ENCODE results near the gene TRAPPC5. TPM values are rescaled to one million over a fixed set of nuclear protein-coding genes. Genes with fewer than 3 reads are reported as not detected.

Gene TRAPPC5
- total RNA-seq, 6 experiments from 2014 or later: 143 to 179 (median 159) TPM

GRCh38 chr19:7725791-7726190, 45.2 kb downstream of the TRAPPC5 start:
- no peaks in the 10 kb centered on the region for H3K36me3 Mint-ChIP-seq (ENCODE audit: low read depth)
- no peak overlapping the region for H3K27ac Mint-ChIP-seq
- H3K27me3 Mint-ChIP-seq (ENCODE audit: insufficient read depth): peaks cover 46% of the 10 kb centered on the region
- no peaks in the 10 kb centered on the region for H3K4me1 Mint-ChIP-seq (ENCODE audit: low read depth)
- no peak for TF ChIP-seq CTCF (IDR thresholded peaks at IDR 0.05)
- H3K9me3 Mint-ChIP-seq: no peaks in the 10 kb centered on the region; the same call in 1 of the 2 replicates
- H3K4me3 Mint-ChIP-seq: no peak overlapping the region
- no peak for DNase-seq

GRCh38 chr19:7729211-7729610, 48.6 kb downstream of the TRAPPC5 start:
- Mint-ChIP-seq H3K9me3 (no peaks in the 10 kb centered on the region; the same call in 1 of the 2 replicates), H3K4me3 (no peak overlapping the region), H3K27me3 (ENCODE audit: insufficient read depth) (peaks cover 34% of the 10 kb centered on the region), H3K36me3 (ENCODE audit: low read depth) (no peaks in the 10 kb centered on the region), H3K27ac (no peak overlapping the region), H3K4me1 (ENCODE audit: low read depth) (no peaks in the 10 kb centered on the region)
- TF ChIP-seq CTCF (IDR thresholded peaks at IDR 0.05): no peak
- DNase-seq: no peak

DNA sequence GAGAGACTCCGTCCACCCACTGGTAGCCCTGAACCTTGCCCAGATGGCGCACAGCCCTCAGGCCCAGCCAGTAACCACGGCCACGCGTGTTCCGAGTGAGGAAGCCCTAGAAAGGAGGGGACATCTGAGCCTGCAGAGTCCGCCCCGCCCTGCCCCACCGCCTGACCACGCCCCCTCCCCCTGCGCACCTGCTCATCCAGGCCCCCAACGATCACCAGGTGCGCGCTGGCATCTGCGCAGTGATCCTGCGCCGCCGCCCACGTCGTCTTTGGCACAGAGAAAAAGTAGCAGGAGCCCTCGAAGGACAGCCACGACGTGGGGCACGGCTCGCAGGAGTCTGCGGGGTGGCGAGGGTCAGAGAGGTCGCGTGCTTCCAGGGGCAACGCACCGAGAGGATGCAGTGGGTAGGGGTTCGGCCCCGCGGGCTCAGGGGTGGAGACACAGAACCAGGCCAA, 49.2 kb downstream of the TRAPPC5 start:
- no peaks in the 10 kb centered on the region for H3K4me1 Mint-ChIP-seq (ENCODE audit: low read depth)
- H3K36me3 Mint-ChIP-seq (ENCODE audit: low read depth): no peaks in the 10 kb centered on the region
- TF ChIP-seq CTCF (IDR thresholded peaks at IDR 0.05): no peak
- no peak overlapping the region for H3K27ac Mint-ChIP-seq
- H3K27me3 Mint-ChIP-seq (ENCODE audit: insufficient read depth): peaks cover 32% of the 10 kb centered on the region
- no peaks in the 10 kb centered on the region; the same call in 1 of the 2 replicates for H3K9me3 Mint-ChIP-seq
- no peak overlapping the region for H3K4me3 Mint-ChIP-seq
- DNase-seq: no peak

DNA sequence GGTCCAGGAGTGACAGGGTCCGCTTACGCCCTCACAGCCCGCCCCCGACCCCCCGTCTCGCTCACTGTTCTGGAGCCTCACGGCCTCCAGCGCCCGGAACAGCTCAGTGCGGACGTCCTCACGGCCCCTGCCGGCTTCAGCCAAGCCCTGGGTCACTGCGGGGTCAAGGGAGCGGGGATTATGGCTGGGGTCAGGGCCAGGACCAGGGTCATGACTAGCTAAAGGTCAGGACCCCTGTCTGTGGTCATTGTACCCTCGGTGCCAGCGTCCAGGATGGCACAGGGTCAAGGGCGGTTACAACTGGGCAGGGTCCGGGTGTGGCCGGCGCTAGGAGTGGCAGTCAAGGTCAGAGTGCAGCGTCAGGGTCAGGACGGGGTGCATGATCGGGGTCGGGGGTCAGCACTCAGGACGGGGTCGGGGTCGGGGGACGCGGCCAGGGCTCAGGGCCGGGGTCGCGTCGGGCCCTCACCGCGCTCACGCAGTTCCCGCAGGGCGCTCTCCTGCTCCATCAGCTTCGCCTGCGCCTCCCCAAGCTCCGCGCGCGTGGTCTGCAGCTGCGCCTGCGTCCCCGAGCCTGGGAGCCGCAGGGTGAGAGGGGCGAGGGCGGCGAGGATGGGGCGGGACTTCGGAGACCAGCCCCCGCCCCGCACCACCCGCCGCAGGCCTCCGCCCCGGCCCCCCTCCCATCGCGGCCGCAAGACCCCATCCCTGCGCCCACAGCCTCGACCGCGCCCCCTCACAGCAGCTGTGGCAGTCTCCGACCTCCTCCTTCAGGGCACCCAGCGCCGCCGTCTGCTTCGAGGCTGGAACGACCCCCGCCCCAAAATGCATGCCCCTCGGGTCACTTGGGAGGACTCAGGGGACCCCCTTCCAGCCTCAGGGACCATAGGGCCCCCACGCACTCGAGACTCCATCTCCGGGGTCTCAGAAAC, 49.9 kb downstream of the TRAPPC5 start:
- Mint-ChIP-seq H3K27me3 (ENCODE audit: insufficient read depth) (peaks cover 27% of the 10 kb centered on the region), H3K27ac (no peak overlapping the region), H3K4me3 (no peak overlapping the region), H3K4me1 (ENCODE audit: low read depth) (no peaks in the 10 kb centered on the region), H3K36me3 (ENCODE audit: low read depth) (no peaks in the 10 kb centered on the region), H3K9me3 (no peaks in the 10 kb centered on the region; the same call in 1 of the 2 replicates)
- DNase-seq: no peak
- no peak for TF ChIP-seq CTCF (IDR thresholded peaks at IDR 0.05)

DNA sequence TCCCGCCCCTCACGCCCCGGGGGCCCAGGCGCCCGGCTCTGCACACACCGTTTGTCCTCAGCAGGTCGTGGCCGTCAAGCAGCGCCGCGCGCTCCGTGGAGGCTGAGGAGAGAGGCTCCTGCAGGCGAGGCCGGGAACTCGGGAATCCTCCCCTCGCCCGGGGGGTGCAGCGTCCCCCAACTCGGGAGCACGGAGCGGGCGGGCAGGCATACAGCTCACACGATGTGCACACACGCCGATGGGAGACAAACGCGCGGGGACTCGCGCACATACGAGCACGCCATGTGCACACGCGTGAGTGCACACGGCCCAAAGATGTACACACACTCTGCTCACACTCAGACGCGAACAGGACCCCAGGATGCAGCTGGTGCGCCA, 50.6 kb downstream of the TRAPPC5 start:
- H3K36me3 Mint-ChIP-seq (ENCODE audit: low read depth): no peaks in the 10 kb centered on the region
- no peak overlapping the region for H3K27ac Mint-ChIP-seq
- peaks cover 27% of the 10 kb centered on the region for H3K27me3 Mint-ChIP-seq (ENCODE audit: insufficient read depth)
- no peak overlapping the region for H3K4me3 Mint-ChIP-seq
- TF ChIP-seq CTCF (IDR thresholded peaks at IDR 0.05): no peak
- DNase-seq: no peak
- no peaks in the 10 kb centered on the region; the same call in 1 of the 2 replicates for H3K9me3 Mint-ChIP-seq
- no peaks in the 10 kb centered on the region for H3K4me1 Mint-ChIP-seq (ENCODE audit: low read depth)

All from HFFc6 (cell line).